Osteoblast (primary cell): Measurements from ENCODE around the gene CX3CR1. TPM values are rescaled to one million over a fixed set of nuclear protein-coding genes. Genes with fewer than 3 reads are reported as not detected.
"Not testable (repeated sequence)": the region's sequence is repeated elsewhere in the genome, so short reads cannot be mapped to it uniquely, and the experiment has no call there.

Source experiments
- DNase-seq: peaks from one replicate; pipeline ENCODE4 v3.0.0; 2011; ENCODE audit warnings: low spot score, mixed read lengths; ENCODE audit not compliant: insufficient read length; ENCODE audit errors: missing footprints
- H2AFZ ChIP-seq: 2 replicates; pipeline ENCODE4 v1.6.0; 2011; ENCODE audit warnings: mild to moderate bottlenecking, low read length
- H3K27ac ChIP-seq: 2 replicates; pipeline ENCODE4 v1.5.1; 2011; ENCODE audit warnings: mild to moderate bottlenecking, low read depth, low read length, moderate library complexity
- H3K27me3 ChIP-seq: 2 replicates; pipeline ENCODE4 v1.6.0; 2012; ENCODE audit warnings: mild to moderate bottlenecking, control low read depth, inconsistent platforms, low read length, moderate library complexity; ENCODE audit not compliant: insufficient read depth
- H3K36me3 ChIP-seq: 2 replicates; pipeline ENCODE4 v1.5.1; 2011; ENCODE audit warnings: mild to moderate bottlenecking, low read length, control low read depth, moderate library complexity; ENCODE audit not compliant: insufficient read depth
- H3K4me1 ChIP-seq: 2 replicates; pipeline ENCODE4 v1.5.1; 2011; ENCODE audit warnings: mild to moderate bottlenecking, low read length, control low read depth, moderate library complexity; ENCODE audit not compliant: insufficient read depth
- H3K4me2 ChIP-seq: 2 replicates; pipeline ENCODE4 v1.6.0; 2011; ENCODE audit warnings: mild to moderate bottlenecking, low read length; ENCODE audit not compliant: insufficient read depth
- H3K4me3 ChIP-seq: fragments of 200-600 bp; sonication (generic); 3 replicates; pipeline ENCODE4 v1.5.1; 2012; ENCODE audit warnings: mild to moderate bottlenecking, low read length, inconsistent platforms; ENCODE audit not compliant: insufficient read depth
- H3K79me2 ChIP-seq: 2 replicates; pipeline ENCODE4 v1.6.0; 2012; ENCODE audit warnings: mild to moderate bottlenecking, low read length, control low read depth, inconsistent platforms; ENCODE audit not compliant: insufficient read depth
- H3K9me3 ChIP-seq: 2 replicates; pipeline ENCODE4 v1.5.1; 2011; ENCODE audit warnings: low read depth, low read length, control low read depth
- H4K20me1 ChIP-seq: 2 replicates; pipeline ENCODE4 v1.6.0; 2012; ENCODE audit warnings: mild to moderate bottlenecking, low read length, control low read depth; ENCODE audit not compliant: insufficient read depth
- total RNA-seq: library from RNA; depleted of rRNA; stranded (reverse); fragments of >200 nt; gene quantifications from 2 replicates; pipeline ENCODE4 v1.2.3, GENCODE V29; 2012
- TF ChIP-seq, protein P1 (sequence below): IDR thresholded peaks from 2 replicates; pipeline ENCODE4 v1.5.1; 2011; ENCODE audit warnings: mild to moderate bottlenecking, low read depth, low read length, moderate library complexity; ENCODE audit errors: extremely low read depth

The CX3CR1 gene
- total RNA-seq, 1 donor, result under 0.01 TPM

GRCh38 chr3:39325236-39325635, 45.4 kb upstream of the CX3CR1 start:
- no peak overlapping the region for H3K27ac ChIP-seq
- no peaks in the 10 kb centered on the region for H3K4me1 ChIP-seq
- no peaks in the 10 kb centered on the region for H3K79me2 ChIP-seq
- H3K9me3 ChIP-seq, result no peaks in the 10 kb centered on the region
- no peak overlapping the region for H2AFZ ChIP-seq
- no peak overlapping the region for H3K4me3 ChIP-seq
- no peaks in the 10 kb centered on the region for H3K36me3 ChIP-seq
- H3K4me2 ChIP-seq, result no peak overlapping the region
- no peaks in the 10 kb centered on the region for H4K20me1 ChIP-seq
- no peaks in the 10 kb centered on the region for H3K27me3 ChIP-seq
- DNase-seq, result no peak
- TF ChIP-seq, protein P1, sequence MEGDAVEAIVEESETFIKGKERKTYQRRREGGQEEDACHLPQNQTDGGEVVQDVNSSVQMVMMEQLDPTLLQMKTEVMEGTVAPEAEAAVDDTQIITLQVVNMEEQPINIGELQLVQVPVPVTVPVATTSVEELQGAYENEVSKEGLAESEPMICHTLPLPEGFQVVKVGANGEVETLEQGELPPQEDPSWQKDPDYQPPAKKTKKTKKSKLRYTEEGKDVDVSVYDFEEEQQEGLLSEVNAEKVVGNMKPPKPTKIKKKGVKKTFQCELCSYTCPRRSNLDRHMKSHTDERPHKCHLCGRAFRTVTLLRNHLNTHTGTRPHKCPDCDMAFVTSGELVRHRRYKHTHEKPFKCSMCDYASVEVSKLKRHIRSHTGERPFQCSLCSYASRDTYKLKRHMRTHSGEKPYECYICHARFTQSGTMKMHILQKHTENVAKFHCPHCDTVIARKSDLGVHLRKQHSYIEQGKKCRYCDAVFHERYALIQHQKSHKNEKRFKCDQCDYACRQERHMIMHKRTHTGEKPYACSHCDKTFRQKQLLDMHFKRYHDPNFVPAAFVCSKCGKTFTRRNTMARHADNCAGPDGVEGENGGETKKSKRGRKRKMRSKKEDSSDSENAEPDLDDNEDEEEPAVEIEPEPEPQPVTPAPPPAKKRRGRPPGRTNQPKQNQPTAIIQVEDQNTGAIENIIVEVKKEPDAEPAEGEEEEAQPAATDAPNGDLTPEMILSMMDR, result no peak

DNA sequence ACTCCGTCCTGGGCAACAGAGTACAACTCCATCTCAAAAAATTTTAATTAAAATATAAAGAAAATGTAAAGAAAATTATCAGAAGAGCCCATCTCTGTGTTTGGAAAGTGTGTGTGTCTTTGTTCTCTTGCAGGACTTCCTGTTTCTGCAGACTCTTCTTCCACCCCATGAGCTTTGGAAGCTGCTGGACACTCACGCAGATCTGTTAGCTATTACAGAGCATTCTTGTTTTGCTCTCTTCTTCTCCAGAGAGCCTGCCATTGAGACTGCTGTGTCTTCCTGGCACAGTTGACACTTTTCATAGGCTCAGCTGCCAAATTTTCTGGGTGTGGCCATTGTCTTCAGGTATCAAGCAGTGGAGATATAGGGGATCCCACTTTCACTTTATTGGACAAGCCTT, 43.7 kb upstream of the CX3CR1 start:
- TF ChIP-seq, protein P1, result no peak
- no peak for DNase-seq
- H3K27ac ChIP-seq, result no peak overlapping the region
- no peaks in the 10 kb centered on the region for H3K79me2 ChIP-seq
- H3K9me3 ChIP-seq, result no peaks in the 10 kb centered on the region
- no peak overlapping the region for H3K4me2 ChIP-seq
- H3K4me3 ChIP-seq, result no peak overlapping the region
- no peak overlapping the region for H2AFZ ChIP-seq
- no peaks in the 10 kb centered on the region for H3K27me3 ChIP-seq
- H4K20me1 ChIP-seq, result no peaks in the 10 kb centered on the region
- H3K4me1 ChIP-seq, result no peaks in the 10 kb centered on the region
- no peaks in the 10 kb centered on the region for H3K36me3 ChIP-seq

GRCh38 chr3:39322936-39323335, 43.1 kb upstream of the CX3CR1 start:
- DNase-seq, result no peak
- Histone ChIP-seq H3K36me3 (no peaks in the 10 kb centered on the region), H3K4me1 (no peaks in the 10 kb centered on the region), H2AFZ (no peak overlapping the region), H3K9me3 (no peaks in the 10 kb centered on the region), H3K4me2 (no peak overlapping the region), H3K4me3 (no peak overlapping the region), H3K79me2 (no peaks in the 10 kb centered on the region), H3K27ac (no peak overlapping the region), H4K20me1 (no peaks in the 10 kb centered on the region), H3K27me3 (no peaks in the 10 kb centered on the region)
- TF ChIP-seq, protein P1, result no peak

DNA sequence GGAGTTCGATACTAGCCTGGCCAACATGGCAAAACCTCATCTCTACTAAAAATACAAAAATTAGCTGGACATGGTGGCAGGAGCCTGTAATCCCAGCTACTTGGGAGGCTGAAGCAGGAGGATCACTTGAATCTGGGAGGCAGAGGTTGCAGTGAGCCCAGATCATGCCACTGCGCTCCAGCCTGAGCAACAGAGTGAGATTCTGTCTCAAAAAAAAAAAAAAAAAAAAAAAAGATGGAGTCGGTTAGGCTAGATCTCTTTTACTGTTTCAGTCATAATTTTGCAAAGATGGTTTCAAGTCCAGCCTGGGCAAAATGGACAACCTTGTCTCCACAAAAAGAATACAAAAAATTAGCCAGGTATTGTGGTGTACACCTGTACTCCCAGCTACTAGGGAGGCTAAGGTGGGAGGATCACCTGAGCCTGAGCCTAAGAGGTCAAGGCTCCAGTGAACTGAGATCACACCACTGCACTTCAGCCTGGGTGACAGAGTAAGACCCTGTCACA, 42.4 kb upstream of the CX3CR1 start:
- not testable (repeated sequence) for H2AFZ ChIP-seq, H3K9me3 ChIP-seq

GRCh38 chr3:39321574-39321983, 41.7 kb upstream of the CX3CR1 start:
- not testable (repeated sequence) for H3K27me3 ChIP-seq, H3K27ac ChIP-seq, H3K9me3 ChIP-seq, H4K20me1 ChIP-seq, DNase-seq, H2AFZ ChIP-seq, H3K79me2 ChIP-seq, H3K36me3 ChIP-seq, H3K4me2 ChIP-seq, H3K4me1 ChIP-seq, H3K4me3 ChIP-seq

More for the DNA sequence above, 42.4 kb upstream of the CX3CR1 start:
- not testable (repeated sequence) for H3K4me3 ChIP-seq, H3K27ac ChIP-seq, H3K4me1 ChIP-seq, H3K36me3 ChIP-seq, H4K20me1 ChIP-seq, H3K79me2 ChIP-seq, DNase-seq, H3K4me2 ChIP-seq, H3K27me3 ChIP-seq
